Activated naive CD4-positive, alpha-beta T cell (primary cell): ENCODE results near the gene NUDT7.

ENCODE experiments used
- DNase-seq, 4 experiments: peaks; one replicate each; lab custom pipeline; 2025; lab: John Stamatoyannopoulos, UW

NUDT7 gene

GRCh38 chr16:77722309-77723107 is at the start of gene NUDT7:
NUDT7 (plus strand) TSS chr16:77722514; CDS start chr16:77722583, 69 bp downstream.
- DNase-seq, result peak; percentile 89 to 94 (median 92)

- DNase-seq, result no peak
These were observed 47.4 kb upstream of the NUDT7 start for GRCh38 chr16:77674888-77675287.

- peak; percentile 5 to 26 (median 17) for DNase-seq
These were observed 46.6 kb upstream of the NUDT7 start for GRCh38 chr16:77675464-77676324.

GRCh38 chr16:77677129-77677528 is 45.2 kb upstream of the NUDT7 start:
- DNase-seq, result no peak

GRCh38 chr16:77679391-77679790 is 42.9 kb upstream of the NUDT7 start:
- no peak for DNase-seq

GRCh38 chr16:77679901-77680300 is 42.4 kb upstream of the NUDT7 start:
- DNase-seq, result no peak

- no peak for DNase-seq
These were observed 41.8 kb upstream of the NUDT7 start for GRCh38 chr16:77680496-77680895.

- no peak for DNase-seq
These were observed 39.7 kb upstream of the NUDT7 start for GRCh38 chr16:77682586-77682985.

GRCh38 chr16:77683397-77684180 is 38.7 kb upstream of the NUDT7 start:
- no peak for DNase-seq

GRCh38 chr16:77684181-77684526 is 38.2 kb upstream of the NUDT7 start:
- DNase-seq, result no peak

GRCh38 chr16:77686385-77686784 is 35.9 kb upstream of the NUDT7 start:
- no peak for DNase-seq

- DNase-seq, result no peak
These were observed 32.3 kb upstream of the NUDT7 start for GRCh38 chr16:77689971-77690370.

GRCh38 chr16:77690416-77690815 is 31.9 kb upstream of the NUDT7 start:
- DNase-seq, result no peak

GRCh38 chr16:77692612-77693011 is 29.7 kb upstream of the NUDT7 start:
- no peak for DNase-seq

GRCh38 chr16:77696149-77696548 is 26.2 kb upstream of the NUDT7 start:
- no peak for DNase-seq

GRCh38 chr16:77700846-77701245 is 21.5 kb upstream of the NUDT7 start:
- DNase-seq, result no peak

- no peak for DNase-seq
These were observed 17.0 kb upstream of the NUDT7 start for GRCh38 chr16:77705351-77705750.

GRCh38 chr16:77711179-77711578 is 11.1 kb upstream of the NUDT7 start:
- DNase-seq, result no peak

- DNase-seq, result no peak
These were observed 10.5 kb upstream of the NUDT7 start for GRCh38 chr16:77711775-77712174.

GRCh38 chr16:77715145-77715544 is 7.2 kb upstream of the NUDT7 start:
- DNase-seq, result no peak

GRCh38 chr16:77721752-77722308 is 484 bp upstream of the NUDT7 start:
- no peak for DNase-seq

GRCh38 chr16:77723108-77723514 is 797 bp downstream of the NUDT7 start:
- no peak for DNase-seq
